K562 (cell line): ENCODE results near the gene HSD3B7. TPM values are rescaled to one million over a fixed set of nuclear protein-coding genes. Genes with fewer than 3 reads are reported as not detected.
A peak's percentile ranks its signal among the peaks of the same experiment; 100 is the strongest.

Experiments
- BRCA1 ChIP-seq, 2 experiments: fragments of 450-650 bp in 1 of 2; sonication (generic) in 1 of 2; formaldehyde crosslinking in 1 of 2; IDR thresholded peaks; 2 replicates each; pipeline versions ENCODE4 v1.5.0 to v1.6.1; 2017 to 2020; ENCODE audit warnings: mild to moderate bottlenecking in 1 of 2, missing genetic modification reagents in 1 of 2
- CBX3 ChIP-seq, 2 experiments: IDR thresholded peaks; 1 replicate in 1 of 2; 2 replicates in 1 of 2; pipeline ENCODE4 v1.6.1; 2012; ENCODE audit warnings: inconsistent platforms in 2 of 2, low read length in 2 of 2, borderline replicate concordance in 1 of 2, control low read depth in 1 of 2
- CEBPG ChIP-seq, 3 experiments: fragments of 200-800 bp in 1 of 3; sonication (Bioruptor generic) in 1 of 3; sonication (generic) in 1 of 3; formaldehyde crosslinking in 1 of 3; IDR thresholded peaks in 2 of 3; conservative IDR thresholded peaks in 1 of 3; 2 replicates each; pipeline versions ENCODE4 v1.6.1 to v1.8.0; 2016 to 2022; ENCODE audit warnings: missing compliant biosample characterization in 2 of 3, missing genetic modification characterization in 2 of 3, mild to moderate bottlenecking in 1 of 3, missing genetic modification reagents in 1 of 3
- DACH1 ChIP-seq: fragments of 450-650 bp; IDR thresholded peaks from 2 replicates; pipeline ENCODE4 v1.6.1; 2018; ENCODE audit not compliant: partially characterized antibody
- E2F3 ChIP-seq: fragments of 250-450 bp; sonication (Bioruptor Pico); IDR thresholded peaks from 2 replicates; pipeline ENCODE4 v1.4.0; 2020; ENCODE audit warnings: mild to moderate bottlenecking
- E2F4 ChIP-seq: sonication (generic); formaldehyde crosslinking; IDR thresholded peaks from 2 replicates; pipeline ENCODE4 v1.8.0; 2022; ENCODE audit warnings: mild to moderate bottlenecking, low read depth, missing genetic modification reagents
- EGR1 ChIP-seq: fragments of 450-650 bp; conservative IDR thresholded peaks from 2 replicates; pipeline ENCODE4 v1.6.1; 2017; ENCODE audit warnings: mild to moderate bottlenecking
- ERF ChIP-seq: fragments of 450-650 bp; formaldehyde crosslinking; IDR thresholded peaks from 2 replicates; pipeline ENCODE4 v1.4.0; 2020; ENCODE audit warnings: mild to moderate bottlenecking, mixed read lengths
- HIVEP1 ChIP-seq: fragments of 250-450 bp; sonication (Bioruptor Pico); IDR thresholded peaks from 2 replicates; pipeline ENCODE4 v1.4.0; 2020; ENCODE audit warnings: mild to moderate bottlenecking
- HSF4 ChIP-seq: fragments of 250-450 bp; sonication (Bioruptor Pico); IDR thresholded peaks from 2 replicates; pipeline ENCODE4 v2.1.2; 2022; ENCODE audit warnings: mild to moderate bottlenecking, moderate library complexity, borderline replicate concordance
- LEF1 ChIP-seq: fragments of 450-650 bp; IDR thresholded peaks from 2 replicates; pipeline ENCODE4 v1.6.1; 2016; ENCODE audit warnings: mild to moderate bottlenecking
- MEIS2 ChIP-seq: fragments of 450-650 bp; IDR thresholded peaks from 2 replicates; pipeline ENCODE4 v1.6.1; 2014; ENCODE audit warnings: mild to moderate bottlenecking; ENCODE audit not compliant: partially characterized antibody
- MYC ChIP-seq, 2 experiments: fragments of 250-450 bp in 1 of 2; sonication (Bioruptor Pico) in 1 of 2; IDR thresholded peaks; 2 replicates each; pipeline versions ENCODE4 v1.5.1 to v1.6.1; 2012 to 2021; ENCODE audit warnings: low read depth in 2 of 2, borderline replicate concordance in 1 of 2, improper control_type of control experiment in 1 of 2, low read length in 1 of 2, mild to moderate bottlenecking in 1 of 2, moderate library complexity in 1 of 2
- NBN ChIP-seq: fragments of 450-650 bp; IDR thresholded peaks from 2 replicates; pipeline ENCODE4 v1.6.1; 2016; ENCODE audit warnings: low read depth, mild to moderate bottlenecking
- NCOA1 ChIP-seq: fragments of 450-650 bp; IDR thresholded peaks from 2 replicates; pipeline ENCODE4 v1.6.1; 2016; ENCODE audit warnings: low read depth
- PCBP1 ChIP-seq: fragments of 200-400 bp; formaldehyde crosslinking; IDR thresholded peaks from 2 replicates; pipeline ENCODE4 v1.6.1; 2018; ENCODE audit warnings: mild to moderate bottlenecking, low read depth, low read length; ENCODE audit not compliant: poor library complexity, severe bottlenecking
- PHTF2 ChIP-seq: fragments of 250-450 bp; sonication (Bioruptor Pico); IDR thresholded peaks from 2 replicates; pipeline ENCODE4 v1.5.0; 2021; ENCODE audit warnings: mild to moderate bottlenecking
- POLR2A ChIP-seq: fragments of 450-650 bp; conservative IDR thresholded peaks from 2 replicates; pipeline ENCODE4 v1.6.1; 2016
- POLR2G ChIP-seq: fragments of 200-400 bp; formaldehyde crosslinking; IDR thresholded peaks from 2 replicates; pipeline ENCODE4 v1.6.1; 2017; ENCODE audit warnings: low read depth, mild to moderate bottlenecking, antibody characterized with exemption, low read length, moderate library complexity
- RBM25 ChIP-seq: fragments of 200-400 bp; formaldehyde crosslinking; IDR thresholded peaks from 2 replicates; pipeline ENCODE4 v1.6.1; 2018; ENCODE audit warnings: low read length, low read depth, moderate library complexity; ENCODE audit not compliant: severe bottlenecking
- SIN3B ChIP-seq: fragments of 450-650 bp; IDR thresholded peaks from 2 replicates; pipeline ENCODE4 v1.6.1; 2017; ENCODE audit warnings: low read depth, mild to moderate bottlenecking, moderate library complexity
- SMAD4 ChIP-seq: fragments of 250-450 bp; sonication (Bioruptor Pico); conservative IDR thresholded peaks from 2 replicates; pipeline ENCODE4 v1.8.0; 2021; ENCODE audit warnings: inconsistent platforms, mild to moderate bottlenecking, moderate library complexity
- SPI1 ChIP-seq: IDR thresholded peaks from 2 replicates; pipeline ENCODE4 v1.6.1; 2011; ENCODE audit warnings: low read depth, low read length, control low read depth, borderline replicate concordance
- SUPT5H ChIP-seq: fragments of 450-650 bp; IDR thresholded peaks from 2 replicates; pipeline ENCODE4 v1.6.1; 2016
- TAL1 ChIP-seq: fragments of 450-650 bp; IDR thresholded peaks from 2 replicates; pipeline ENCODE4 v1.6.1; 2016; ENCODE audit warnings: mild to moderate bottlenecking
- TARDBP ChIP-seq: fragments of 450-650 bp; IDR thresholded peaks from 2 replicates; pipeline ENCODE4 v1.6.1; 2016
- ZBTB1 ChIP-seq: sonication (generic); formaldehyde crosslinking; IDR thresholded peaks from 2 replicates; pipeline ENCODE4 v1.8.1; 2023; ENCODE audit warnings: missing genetic modification reagents, low read depth, mild to moderate bottlenecking, borderline replicate concordance
- ZNF146 ChIP-seq: IDR thresholded peaks from one replicate; pipeline ENCODE4 v1.6.1; 2018; ENCODE audit warnings: missing compliant biosample characterization; ENCODE audit not compliant: unreplicated experiment
- ZNF444 ChIP-seq: fragments of 250-450 bp; sonication (Bioruptor Pico); IDR thresholded peaks from 2 replicates; pipeline ENCODE4 v1.4.0; 2020; ENCODE audit warnings: mild to moderate bottlenecking, moderate library complexity
- ZNF561 ChIP-seq: fragments of 450-650 bp; formaldehyde crosslinking; conservative IDR thresholded peaks from 2 replicates; pipeline ENCODE4 v1.4.0; 2020; ENCODE audit warnings: mild to moderate bottlenecking, moderate library complexity
- ZNF79 ChIP-seq: fragments of 250-450 bp; sonication (Bioruptor Pico); IDR thresholded peaks from 2 replicates; pipeline ENCODE4 v1.4.0; 2020; ENCODE audit warnings: low read depth, mild to moderate bottlenecking, moderate library complexity
- polyA plus RNA-seq, 8 experiments: library from polyadenylated mRNA; depleted of rRNA in 4 of 8; stranded (reverse) in 5 of 8; unstranded in 3 of 8; fragments of >200 nt; fragmentation: Nextera tagmentation in 2 of 8; fragmentation: Illumina TruSeq in 1 of 8; extraction: Ambion mirVana in 2 of 8; extraction: Trizol in 1 of 8; gene quantifications; 2 replicates each; pipeline versions ENCODE4 v1.2.1 to v1.2.3, GENCODE V29; 2011 to 2014; ENCODE audit warnings: inconsistent platforms in 1 of 8, missing spikeins in 1 of 8
- total RNA-seq, 7 experiments: library from RNA; depleted of rRNA in 6 of 7; stranded (reverse); fragments of >200 nt in 6 of 7; fragmentation: Illumina TruSeq in 2 of 7; extraction: Trizol in 2 of 7; gene quantifications; 2 replicates each; pipeline versions ENCODE4 v1.2.1 to v1.2.3, GENCODE V29; 2011 to 2021; ENCODE audit warnings: low replicate concordance in 1 of 7

Gene HSD3B7
- total and polyA plus RNA-seq, 9 of the 15 experiments (the other 6 are each of a cell fraction or from before 2014, with no cell fraction given), result 5.4 to 49.1 (median 23.0) TPM

DNA sequence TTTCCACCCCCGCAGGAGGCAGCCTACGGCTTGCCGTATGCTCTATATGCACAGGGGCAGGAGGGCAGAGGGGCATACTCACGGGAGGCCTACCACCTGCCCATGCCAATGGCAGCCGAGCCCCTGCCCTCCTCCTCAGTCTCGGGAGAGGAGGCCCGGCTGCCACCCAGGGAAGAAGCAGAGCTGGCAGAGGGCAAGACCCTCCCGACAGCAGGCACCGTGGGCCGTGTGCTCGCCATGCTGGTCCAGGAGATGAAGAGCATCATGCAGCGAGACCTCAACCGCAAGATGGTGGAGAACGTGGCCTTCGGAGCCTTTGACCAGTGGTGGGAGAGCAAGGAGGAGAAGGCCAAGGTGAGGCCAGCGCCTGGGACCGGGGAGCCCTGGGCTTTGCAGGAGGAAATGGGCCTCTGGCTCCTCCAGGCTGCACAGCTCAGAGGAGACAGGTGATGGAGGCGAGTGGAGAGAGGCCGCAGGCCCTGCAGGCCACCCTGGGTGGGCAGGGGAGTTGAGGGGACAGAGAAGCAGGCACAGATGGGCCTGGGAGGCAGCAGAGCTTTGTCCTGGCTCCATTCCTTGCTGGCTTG, 18.9 kb upstream of the HSD3B7 start (continued):
- TF ChIP-seq E2F3 (CRISPR knock-in tag) (no peak), HSF4 (no peak), EGR1 (no peak), PHTF2 (no peak), DACH1 (no peak), TARDBP (no peak), NCOA1 (no peak), NBN (no peak), RBM25 (no peak), MYC (IDR thresholded peaks at IDR 0.05; ENCODE audit: low read depth, low read length) (no peak), MYC (CRISPR knock-in tag; IDR thresholded peaks at IDR 0.05; ENCODE audit: borderline replicate concordance, low read depth) (no peak), ERF (CRISPR knock-in tag) (no peak), CBX3 (IDR thresholded peaks at IDR 0.05; ENCODE audit: borderline replicate concordance in 1 of 2, low read length in 2 of 2) (no peak), LEF1 (no peak), POLR2G (peak; percentile 73), E2F4 (CRISPR knock-in tag) (no peak), SIN3B (no peak), ZNF79 (CRISPR knock-in tag) (no peak), SUPT5H (peak; percentile 56), POLR2A (peak; percentile 61; the same call in 1 of the 2 replicates), BRCA1 (IDR thresholded peaks at IDR 0.05) (no peak), BRCA1 (CRISPR knock-in tag; IDR thresholded peaks at IDR 0.05) (no peak), HIVEP1 (no peak), PCBP1 (no peak), CEBPG (CRISPR knock-in tag; IDR thresholded peaks at IDR 0.05) (no peak), CEBPG (tag; conservative IDR thresholded peaks at IDR 0.05 in 1 of 2, IDR thresholded peaks at IDR 0.05 in 1 of 2) (no peak), ZBTB1 (CRISPR knock-in tag) (no peak), SPI1 (no peak), MEIS2 (no peak), ZNF146 (no peak), TAL1 (no peak), SMAD4 (no peak), ZNF561 (CRISPR knock-in tag) (no peak), ZNF444 (CRISPR knock-in tag) (no peak)
